Right lobe of liver (tissue), 4 donors: ENCODE results near the gene FGF9.

Experiments
- POLR2A ChIP-seq: fragments of 450-650 bp; IDR thresholded peaks from one replicate; pipeline ENCODE4 v1.6.1; 2017; ENCODE audit warnings: antibody characterized with exemption, mild to moderate bottlenecking
- TF ChIP-seq, protein P1 (sequence below), 4 donors: fragments of 200-600 bp in 3 of 4; fragments of 450-650 bp in 1 of 4; IDR thresholded peaks; one replicate each; pipeline versions ENCODE4 v1.5.1 to v1.8.0; 2016 to 2022; ENCODE audit warnings: antibody characterized with exemption in 4 of 4, mild to moderate bottlenecking in 2 of 4
- donor health status: DM: no; HTN: no; CAD: no.
- donor health status: DM: no; HTN: no; CAD: no.
- donor health status: DM: no; HTN: yes; CAD: no.

DNA sequence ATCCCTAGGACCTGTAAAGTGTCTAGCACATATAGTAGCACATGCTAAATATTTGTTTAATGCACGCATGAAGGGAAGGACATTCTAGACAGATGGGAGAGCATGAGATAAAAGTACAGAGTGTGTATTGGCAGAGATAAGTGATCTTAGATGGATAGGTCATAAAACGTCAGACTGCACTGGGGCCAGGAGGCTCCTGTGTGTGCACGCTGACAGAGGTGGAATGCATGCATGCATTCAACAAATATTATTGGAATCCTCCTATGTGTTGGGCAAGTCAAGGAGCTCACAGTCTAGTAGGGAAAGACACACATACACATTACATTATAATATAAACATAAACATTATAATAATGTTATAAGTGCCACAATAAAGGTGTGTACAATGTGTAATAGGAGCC is 73.3 kb downstream of the FGF9 start:
- TF ChIP-seq, protein P1, sequence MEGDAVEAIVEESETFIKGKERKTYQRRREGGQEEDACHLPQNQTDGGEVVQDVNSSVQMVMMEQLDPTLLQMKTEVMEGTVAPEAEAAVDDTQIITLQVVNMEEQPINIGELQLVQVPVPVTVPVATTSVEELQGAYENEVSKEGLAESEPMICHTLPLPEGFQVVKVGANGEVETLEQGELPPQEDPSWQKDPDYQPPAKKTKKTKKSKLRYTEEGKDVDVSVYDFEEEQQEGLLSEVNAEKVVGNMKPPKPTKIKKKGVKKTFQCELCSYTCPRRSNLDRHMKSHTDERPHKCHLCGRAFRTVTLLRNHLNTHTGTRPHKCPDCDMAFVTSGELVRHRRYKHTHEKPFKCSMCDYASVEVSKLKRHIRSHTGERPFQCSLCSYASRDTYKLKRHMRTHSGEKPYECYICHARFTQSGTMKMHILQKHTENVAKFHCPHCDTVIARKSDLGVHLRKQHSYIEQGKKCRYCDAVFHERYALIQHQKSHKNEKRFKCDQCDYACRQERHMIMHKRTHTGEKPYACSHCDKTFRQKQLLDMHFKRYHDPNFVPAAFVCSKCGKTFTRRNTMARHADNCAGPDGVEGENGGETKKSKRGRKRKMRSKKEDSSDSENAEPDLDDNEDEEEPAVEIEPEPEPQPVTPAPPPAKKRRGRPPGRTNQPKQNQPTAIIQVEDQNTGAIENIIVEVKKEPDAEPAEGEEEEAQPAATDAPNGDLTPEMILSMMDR (IDR thresholded peaks at IDR 0.05): no peak
- TF ChIP-seq POLR2A: no peak
